ENCODE measurements around the gene S100A8. TPM values are rescaled to one million over a fixed set of nuclear protein-coding genes. Genes with fewer than 3 reads are reported as not detected.

Gene S100A8
- 10 to 100 TPM; 20.3 to 43.5 (median 40.3) TPM for polyA plus RNA-seq

GRCh38 chr1:153390938-153391710 is at the start of gene S100A8:
TSS of gene S100A8 (minus strand) at chr1:153391073. CDS start at chr1:153390535, 538 bp downstream.
- H3K4me3 Mint-ChIP-seq: no peak within 1 kb of the TSS
- no peak within 1 kb of the TSS for H3K27ac Mint-ChIP-seq
- peaks cover 2 to 11% (median 4%) of the 10 kb centered on the region in 3 donors for H3K27me3 Mint-ChIP-seq (ENCODE audit: low read depth in 3 of 3)
- no peak for DNase-seq
- no peaks in the 10 kb centered on the region for H3K36me3 Mint-ChIP-seq
- no peaks in the 10 kb centered on the region for H3K4me1 Mint-ChIP-seq
- H3K9me3 Mint-ChIP-seq: no peaks in the 10 kb centered on the region

- DNase-seq: no peak
- no peak overlapping the region for H3K4me3 Mint-ChIP-seq
- H3K27ac Mint-ChIP-seq: no peak overlapping the region
- H3K27me3 Mint-ChIP-seq (ENCODE audit: low read depth in 3 of 3): peaks cover 0 to 8% (median 7%) of the 10 kb centered on the region in 3 donors
- no peaks in the 10 kb centered on the region for H3K9me3 Mint-ChIP-seq
- no peaks in the 10 kb centered on the region for H3K4me1 Mint-ChIP-seq
- H3K36me3 Mint-ChIP-seq: no peaks in the 10 kb centered on the region
Measured at GRCh38 chr1:153439273-153439672, 48.4 kb upstream of the S100A8 start.

- H3K27ac Mint-ChIP-seq: no peak overlapping the region
- no peak overlapping the region for H3K4me3 Mint-ChIP-seq
- no peaks in the 10 kb centered on the region for H3K9me3 Mint-ChIP-seq
- peaks cover 0 to 8% (median 7%) of the 10 kb centered on the region in 3 donors for H3K27me3 Mint-ChIP-seq (ENCODE audit: low read depth in 3 of 3)
- H3K36me3 Mint-ChIP-seq: no peaks in the 10 kb centered on the region
- H3K4me1 Mint-ChIP-seq: no peaks in the 10 kb centered on the region
- no peak for DNase-seq
Measured at GRCh38 chr1:153438599-153438998, 47.7 kb upstream of the S100A8 start.

DNA sequence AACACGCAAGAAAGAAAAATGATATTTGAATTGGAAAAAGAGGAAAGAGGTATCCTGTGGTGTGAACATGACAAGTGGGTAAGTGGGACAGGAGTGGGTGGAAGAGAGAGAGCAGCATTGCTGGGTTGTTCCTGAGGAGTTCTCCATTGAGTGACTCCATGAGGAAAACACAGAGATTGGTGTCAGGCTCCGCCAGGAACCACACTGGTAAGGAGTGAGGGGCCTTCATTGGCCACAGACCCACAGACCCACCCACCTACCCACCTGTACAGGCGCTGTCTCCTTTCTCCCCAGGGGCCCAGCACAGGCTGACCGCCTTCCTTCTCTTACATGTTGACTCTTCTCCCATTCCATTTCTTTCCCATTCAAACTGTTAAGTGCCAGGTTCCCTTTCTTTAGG is 46.4 kb upstream of the S100A8 start:
- Mint-ChIP-seq H3K27ac (no peak overlapping the region), H3K27me3 (ENCODE audit: low read depth in 3 of 3) (peaks cover 0 to 10% (median 4%) of the 10 kb centered on the region in 3 donors), H3K9me3 (no peaks in the 10 kb centered on the region), H3K4me1 (no peaks in the 10 kb centered on the region), H3K36me3 (no peaks in the 10 kb centered on the region), H3K4me3 (no peak overlapping the region)
- no peak for DNase-seq

DNA sequence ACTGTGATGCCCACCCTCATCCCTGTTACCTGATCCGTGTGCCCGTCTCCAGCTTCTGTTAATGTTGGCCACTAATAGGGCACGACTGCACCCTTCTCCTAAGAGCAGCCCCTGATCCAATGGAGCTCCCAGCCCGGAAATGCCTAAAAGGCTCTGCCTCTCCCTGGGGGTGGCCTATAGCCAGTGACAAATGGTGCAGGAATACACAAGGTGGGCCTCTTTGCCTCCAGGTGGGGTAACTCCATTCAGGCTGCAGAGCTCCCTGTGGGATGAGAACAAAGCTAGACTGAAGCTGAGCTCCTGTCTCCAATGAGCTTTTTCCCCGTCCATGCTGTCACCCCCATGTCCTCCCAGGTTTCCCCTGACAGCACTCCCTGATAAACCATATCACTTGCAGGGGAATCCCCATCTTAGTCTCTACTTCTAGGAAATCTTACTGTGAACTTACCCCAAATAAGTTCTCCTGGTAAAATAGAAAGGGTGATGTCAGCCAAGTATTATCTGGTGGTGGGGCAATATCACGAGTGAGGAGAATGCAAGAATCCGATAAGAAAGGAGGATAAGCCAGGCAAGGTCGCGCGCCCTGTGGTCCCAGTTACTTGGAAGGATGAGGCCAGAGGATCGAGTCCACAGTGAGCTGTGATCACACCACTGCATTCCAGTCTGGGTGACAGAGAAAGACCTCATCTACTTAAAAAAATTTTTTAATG is 44.0 kb upstream of the S100A8 start:
- Mint-ChIP-seq H3K27me3 (ENCODE audit: low read depth in 3 of 3) (peaks cover 0 to 10% (median 4%) of the 10 kb centered on the region in 3 donors), H3K4me3 (no peak overlapping the region), H3K4me1 (no peaks in the 10 kb centered on the region), H3K27ac (no peak overlapping the region), H3K36me3 (no peaks in the 10 kb centered on the region), H3K9me3 (no peaks in the 10 kb centered on the region)
- no peak for DNase-seq

DNA sequence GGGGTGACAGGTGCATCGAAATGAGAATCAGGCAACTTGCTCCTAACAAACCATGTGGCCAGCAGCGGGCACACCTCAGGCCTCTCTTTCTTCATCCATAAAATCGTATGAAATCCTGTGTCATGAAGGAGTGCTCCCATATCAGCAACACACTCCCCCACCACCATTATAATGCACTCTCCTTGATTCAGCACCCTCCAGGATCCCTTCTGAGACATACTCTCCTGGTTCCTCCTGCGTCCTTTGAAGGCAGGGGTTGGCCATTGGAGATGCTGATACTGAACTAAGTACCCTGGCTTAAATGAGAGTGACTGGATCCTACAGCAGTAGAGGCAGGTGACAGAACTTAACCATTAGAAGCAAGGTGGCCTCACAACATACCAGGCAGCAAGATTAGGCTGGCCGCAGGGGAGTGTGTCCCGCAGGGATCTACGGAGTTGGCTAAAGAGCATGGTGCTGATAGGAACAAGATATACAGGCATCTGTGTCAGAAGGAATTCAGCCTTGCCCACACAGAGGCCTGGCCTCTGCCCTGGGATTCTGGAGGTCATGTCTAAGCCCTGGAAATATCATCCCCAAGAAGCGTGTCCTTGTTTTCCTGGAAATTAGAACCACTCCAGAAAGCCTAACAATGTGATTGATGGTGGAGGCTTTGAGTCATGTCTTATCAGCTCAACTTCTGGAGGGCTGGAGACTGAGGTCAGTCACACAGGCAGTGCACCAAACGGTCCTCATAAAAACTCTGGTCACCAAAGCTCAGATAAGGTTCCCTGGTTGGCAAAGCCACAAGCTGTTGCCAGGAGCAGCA is 42.2 kb upstream of the S100A8 start:
- Mint-ChIP-seq H3K27ac (no peak overlapping the region), H3K4me3 (no peak overlapping the region), H3K36me3 (no peaks in the 10 kb centered on the region), H3K4me1 (no peaks in the 10 kb centered on the region), H3K9me3 (no peaks in the 10 kb centered on the region), H3K27me3 (ENCODE audit: low read depth in 3 of 3) (peaks cover 0 to 13% (median 6%) of the 10 kb centered on the region in 3 donors)
- no peak for DNase-seq

DNA sequence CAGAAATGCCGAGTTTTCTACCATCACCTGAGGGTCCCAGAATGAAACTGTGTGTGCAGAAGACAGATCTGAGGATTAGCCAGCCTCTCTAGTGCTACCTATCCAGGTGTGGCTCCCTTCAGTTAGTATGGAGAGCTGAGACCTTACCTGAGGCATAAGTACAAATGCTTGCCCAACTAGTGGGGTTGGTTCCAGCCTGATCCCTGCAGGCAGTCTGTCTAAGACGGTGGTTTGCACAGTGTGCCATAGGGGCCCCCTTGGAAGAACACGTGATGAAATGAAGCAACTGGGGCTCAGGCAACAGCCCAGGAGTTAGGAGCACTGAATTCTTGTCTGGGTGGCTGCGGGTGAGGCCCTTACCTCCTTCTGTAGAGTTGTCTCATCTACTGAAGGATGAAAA is 41.1 kb upstream of the S100A8 start:
- H3K9me3 Mint-ChIP-seq: no peaks in the 10 kb centered on the region
- H3K4me1 Mint-ChIP-seq: no peaks in the 10 kb centered on the region
- no peak overlapping the region for H3K4me3 Mint-ChIP-seq
- no peaks in the 10 kb centered on the region for H3K36me3 Mint-ChIP-seq
- H3K27ac Mint-ChIP-seq: no peak overlapping the region
- no peak for DNase-seq
- peaks cover 0 to 13% (median 6%) of the 10 kb centered on the region in 3 donors for H3K27me3 Mint-ChIP-seq (ENCODE audit: low read depth in 3 of 3)

GRCh38 chr1:153431427-153431826 is 40.6 kb upstream of the S100A8 start:
- Mint-ChIP-seq H3K4me3 (no peak overlapping the region), H3K4me1 (no peaks in the 10 kb centered on the region), H3K9me3 (no peaks in the 10 kb centered on the region), H3K36me3 (no peaks in the 10 kb centered on the region), H3K27me3 (ENCODE audit: low read depth in 3 of 3) (peaks cover 1 to 13% (median 4%) of the 10 kb centered on the region in 3 donors), H3K27ac (no peak overlapping the region)
- no peak for DNase-seq

DNA sequence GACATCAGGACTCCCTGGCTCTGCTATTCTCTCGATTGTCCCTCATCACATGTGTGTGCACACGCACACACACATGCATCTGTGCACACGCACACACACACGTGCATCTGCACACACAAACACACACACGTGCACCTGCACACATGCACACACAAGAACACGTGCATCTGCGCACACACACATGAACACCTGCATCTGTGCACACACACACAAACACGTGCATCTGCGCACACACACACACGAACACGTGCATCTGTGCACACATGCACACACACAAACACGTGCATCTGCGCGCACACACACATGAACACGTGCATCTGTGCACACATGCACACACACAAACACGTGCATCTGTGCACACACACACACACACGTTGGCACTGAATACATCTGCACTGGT is 40.1 kb upstream of the S100A8 start:
- Mint-ChIP-seq H3K9me3 (no peaks in the 10 kb centered on the region), H3K36me3 (no peaks in the 10 kb centered on the region), H3K27me3 (ENCODE audit: low read depth in 3 of 3) (peaks cover 1 to 9% (median 4%) of the 10 kb centered on the region in 3 donors), H3K4me3 (no peak overlapping the region), H3K4me1 (no peaks in the 10 kb centered on the region), H3K27ac (no peak overlapping the region)
- DNase-seq: no peak

DNA sequence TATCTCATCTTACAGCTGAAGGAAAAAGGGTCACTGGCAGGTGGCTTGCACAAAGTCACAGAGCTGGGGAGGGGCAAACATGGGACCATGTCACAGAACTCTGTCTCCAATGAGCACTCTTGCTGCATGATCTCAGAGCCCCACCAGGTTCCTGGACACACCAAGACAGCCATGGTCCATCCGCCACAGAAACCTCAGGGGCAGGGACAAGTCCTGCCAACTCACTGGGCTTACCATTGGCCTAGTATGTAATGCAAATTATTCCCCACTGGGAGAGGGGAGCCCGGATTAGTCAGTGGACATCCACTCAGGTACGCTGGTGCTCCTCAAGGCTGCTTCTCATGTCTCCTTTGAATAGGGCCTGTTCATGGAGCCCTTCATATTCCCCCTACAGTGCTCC is 39.7 kb upstream of the S100A8 start:
- H3K36me3 Mint-ChIP-seq: no peaks in the 10 kb centered on the region
- no peaks in the 10 kb centered on the region for H3K4me1 Mint-ChIP-seq
- no peak overlapping the region for H3K27ac Mint-ChIP-seq
- peaks cover 1 to 9% (median 3%) of the 10 kb centered on the region in 3 donors for H3K27me3 Mint-ChIP-seq (ENCODE audit: low read depth in 3 of 3)
- no peaks in the 10 kb centered on the region for H3K9me3 Mint-ChIP-seq
- DNase-seq: no peak
- H3K4me3 Mint-ChIP-seq: no peak overlapping the region

DNA sequence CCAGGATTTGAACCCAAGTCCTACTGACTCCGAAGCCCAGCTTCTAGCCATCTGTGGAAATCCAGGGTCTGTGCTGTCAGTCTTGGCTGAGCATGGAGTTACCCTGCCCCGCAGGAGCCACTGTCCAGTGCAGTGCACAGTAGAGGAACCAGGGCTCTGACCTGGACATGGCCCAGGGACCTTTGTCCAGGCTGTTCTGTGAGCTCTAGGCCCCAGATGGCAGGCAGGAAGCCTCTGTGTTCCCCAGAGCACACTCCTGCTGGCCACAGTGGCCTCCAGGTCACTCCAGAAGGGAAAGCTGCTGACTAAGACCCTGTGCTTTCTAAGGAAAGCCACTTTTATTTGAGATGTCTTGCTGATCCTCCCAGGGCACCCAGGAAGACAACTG is 39.3 kb upstream of the S100A8 start:
- Mint-ChIP-seq H3K27me3 (ENCODE audit: low read depth in 3 of 3) (peaks cover 3 to 9% (median 3%) of the 10 kb centered on the region in 3 donors), H3K9me3 (no peaks in the 10 kb centered on the region), H3K4me1 (no peaks in the 10 kb centered on the region), H3K27ac (no peak overlapping the region), H3K36me3 (no peaks in the 10 kb centered on the region), H3K4me3 (no peak overlapping the region)
- no peak for DNase-seq

GRCh38 chr1:153429266-153430165 is 38.6 kb upstream of the S100A8 start:
- Mint-ChIP-seq H3K9me3 (peaks cover 0 to 1% (median 0%) of the 10 kb centered on the region in 6 donors), H3K27me3 (ENCODE audit: low read depth in 3 of 3) (peaks cover 3 to 14% (median 3%) of the 10 kb centered on the region in 3 donors), H3K36me3 (no peaks in the 10 kb centered on the region), H3K4me1 (no peaks in the 10 kb centered on the region), H3K4me3 (no peak overlapping the region), H3K27ac (no peak overlapping the region)
- no peak for DNase-seq

- Mint-ChIP-seq H3K27me3 (ENCODE audit: low read depth in 3 of 3) (peaks cover 4 to 14% (median 7%) of the 10 kb centered on the region in 3 donors), H3K4me1 (no peaks in the 10 kb centered on the region), H3K4me3 (no peak overlapping the region), H3K9me3 (peaks cover 0 to 1% (median 0%) of the 10 kb centered on the region in 6 donors), H3K27ac (no peak overlapping the region), H3K36me3 (no peaks in the 10 kb centered on the region)
- no peak for DNase-seq
Measured at GRCh38 chr1:153428791-153429190, 37.9 kb upstream of the S100A8 start.
